DOHH2 (cell line): Measurements from ENCODE around the gene OXTR.

ENCODE experiments used
- EZH2phosphoT487 ChIP-seq: fragments of 200-600 bp; sonication (generic); IDR thresholded peaks from 2 replicates; pipeline ENCODE4 v1.6.1; 2017; ENCODE audit warnings: borderline replicate concordance, mild to moderate bottlenecking, antibody characterized with exemption, low read length, moderate library complexity, mixed read lengths
- TF ChIP-seq, protein P1 (sequence below): fragments of 200-600 bp; sonication (generic); IDR thresholded peaks from one replicate; pipeline ENCODE4 v1.5.1; 2014; ENCODE audit warnings: antibody characterized with exemption, mild to moderate bottlenecking, low read depth, low read length; ENCODE audit not compliant: poor library complexity, severe bottlenecking

DNA sequence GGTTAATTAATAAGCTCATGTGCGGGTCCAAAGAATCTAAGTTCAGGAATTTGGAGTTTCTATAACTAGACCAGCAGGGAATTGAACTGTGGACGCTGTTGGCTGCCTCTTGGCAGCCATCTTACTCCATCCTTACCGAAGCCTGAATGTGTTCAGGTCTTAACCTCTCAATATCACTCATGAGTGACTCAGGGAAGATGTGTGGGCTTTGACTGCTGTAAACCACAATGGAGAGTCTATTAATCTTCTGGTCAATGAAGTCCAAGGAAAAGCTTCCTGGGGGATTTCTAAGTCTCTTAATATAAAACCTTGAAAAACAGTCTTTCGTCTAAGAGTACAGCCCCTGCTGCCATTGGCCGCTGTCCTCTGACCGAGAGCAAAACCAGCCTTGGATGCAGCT lies 46.7 kb upstream of the OXTR start:
- TF ChIP-seq, protein P1, sequence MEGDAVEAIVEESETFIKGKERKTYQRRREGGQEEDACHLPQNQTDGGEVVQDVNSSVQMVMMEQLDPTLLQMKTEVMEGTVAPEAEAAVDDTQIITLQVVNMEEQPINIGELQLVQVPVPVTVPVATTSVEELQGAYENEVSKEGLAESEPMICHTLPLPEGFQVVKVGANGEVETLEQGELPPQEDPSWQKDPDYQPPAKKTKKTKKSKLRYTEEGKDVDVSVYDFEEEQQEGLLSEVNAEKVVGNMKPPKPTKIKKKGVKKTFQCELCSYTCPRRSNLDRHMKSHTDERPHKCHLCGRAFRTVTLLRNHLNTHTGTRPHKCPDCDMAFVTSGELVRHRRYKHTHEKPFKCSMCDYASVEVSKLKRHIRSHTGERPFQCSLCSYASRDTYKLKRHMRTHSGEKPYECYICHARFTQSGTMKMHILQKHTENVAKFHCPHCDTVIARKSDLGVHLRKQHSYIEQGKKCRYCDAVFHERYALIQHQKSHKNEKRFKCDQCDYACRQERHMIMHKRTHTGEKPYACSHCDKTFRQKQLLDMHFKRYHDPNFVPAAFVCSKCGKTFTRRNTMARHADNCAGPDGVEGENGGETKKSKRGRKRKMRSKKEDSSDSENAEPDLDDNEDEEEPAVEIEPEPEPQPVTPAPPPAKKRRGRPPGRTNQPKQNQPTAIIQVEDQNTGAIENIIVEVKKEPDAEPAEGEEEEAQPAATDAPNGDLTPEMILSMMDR, result no peak
- TF ChIP-seq EZH2phosphoT487, result no peak
